ENCODE data around the gene TFDP1. TPM values are rescaled to one million over a fixed set of nuclear protein-coding genes. Genes with fewer than 3 reads are reported as not detected.

TFDP1 gene
- total and polyA plus RNA-seq, 9 donors, result 29.7 to 73.9 (median 59.5) TPM

DNA sequence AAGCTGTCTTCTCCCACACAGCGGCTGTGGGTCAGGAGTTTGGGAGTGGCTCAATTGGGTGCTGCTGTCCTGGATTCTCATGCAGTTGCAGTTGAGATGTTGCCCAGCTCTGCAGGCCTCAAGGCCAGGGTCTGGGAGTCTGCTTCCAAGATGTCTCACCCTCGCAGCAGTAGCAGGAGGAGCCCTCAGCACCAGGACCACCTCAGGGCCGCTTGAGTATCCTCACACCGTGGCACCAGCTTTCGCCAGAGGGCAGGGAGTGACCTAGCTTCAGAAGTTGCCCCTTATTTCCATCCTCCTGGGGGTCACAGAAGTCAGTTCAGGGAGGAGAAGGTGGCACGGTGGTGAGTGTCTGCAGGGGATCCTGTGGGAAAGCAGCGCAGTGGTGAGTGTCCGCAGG, 20.9 kb downstream of the TFDP1 start:
- Histone ChIP-seq H3K9me3 (replicated peaks; ENCODE audit: control insufficient read depth, low read depth, low read length) (no peaks in the 10 kb centered on the region), H3K4me1 (ENCODE audit: control insufficient read depth, insufficient read depth, low read length) (no peaks in the 10 kb centered on the region), H3K27me3 (ENCODE audit: control insufficient read depth, insufficient read depth, low read length) (no peaks in the 10 kb centered on the region), H3K36me3 (ENCODE audit: control insufficient read depth, insufficient read depth, low read length) (peaks cover 30% of the 10 kb centered on the region), H3K27ac (ENCODE audit: low read length) (no peak overlapping the region), H3K4me3 (ENCODE audit: low read length) (no peak overlapping the region)
- WGBS (ENCODE audit: insufficient coverage), result 93% methylated on average over 5 of the region's 8 CpGs
- DNase-seq, result no peak

DNA sequence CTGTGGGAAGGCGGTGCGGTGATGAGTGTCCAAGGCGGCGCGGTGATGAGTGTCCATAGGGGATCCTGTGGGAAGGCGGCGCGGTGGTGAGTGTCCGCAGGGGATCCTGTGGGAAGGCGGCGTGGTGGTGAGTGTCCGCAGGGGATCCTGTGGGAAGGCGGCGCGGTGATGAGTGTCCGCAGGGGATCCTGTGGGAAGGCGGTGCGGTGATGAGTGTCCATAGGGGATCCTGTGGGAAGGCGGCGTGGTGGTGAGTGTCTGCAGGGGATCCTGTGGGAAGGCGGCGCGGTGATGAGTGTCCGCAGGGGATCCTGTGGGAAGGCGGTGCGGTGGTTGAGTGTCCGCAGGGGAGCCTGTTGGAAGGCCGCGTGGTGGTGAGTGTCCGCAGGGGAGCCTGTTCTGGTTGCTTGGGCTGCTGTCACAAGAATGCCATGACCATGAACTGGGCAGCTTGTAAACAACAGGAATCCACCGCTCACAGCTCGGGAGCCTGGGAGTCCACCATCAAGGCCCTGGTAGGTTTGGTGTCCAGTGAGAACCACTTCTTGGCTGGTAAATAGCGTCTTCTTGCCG, 21.4 kb downstream of the TFDP1 start:
- WGBS (ENCODE audit: insufficient coverage), result 97% methylated on average over 34 of the region's 34 CpGs
- H3K4me3 ChIP-seq (ENCODE audit: low read length), result no peak overlapping the region
- H3K27me3 ChIP-seq (ENCODE audit: control insufficient read depth, insufficient read depth, low read length), result no peaks in the 10 kb centered on the region
- no peaks in the 10 kb centered on the region for H3K4me1 ChIP-seq (ENCODE audit: control insufficient read depth, insufficient read depth, low read length)
- H3K36me3 ChIP-seq (ENCODE audit: control insufficient read depth, insufficient read depth, low read length), result peaks cover 35% of the 10 kb centered on the region
- no peak for DNase-seq
- H3K9me3 ChIP-seq (replicated peaks; ENCODE audit: control insufficient read depth, low read depth, low read length), result no peaks in the 10 kb centered on the region
- no peak overlapping the region for H3K27ac ChIP-seq (ENCODE audit: low read length)

GRCh38 chr13:113607056-113607888, 22.7 kb downstream of the TFDP1 start:
- H3K27ac ChIP-seq (ENCODE audit: low read length), result no peak overlapping the region
- DNase-seq, result no peak
- H3K27me3 ChIP-seq (ENCODE audit: control insufficient read depth, insufficient read depth, low read length), result no peaks in the 10 kb centered on the region
- H3K4me1 ChIP-seq (ENCODE audit: control insufficient read depth, insufficient read depth, low read length), result peaks cover 4% of the 10 kb centered on the region
- WGBS (ENCODE audit: insufficient coverage), result 85% methylated on average over 21 of the region's 28 CpGs
- no peak overlapping the region for H3K4me3 ChIP-seq (ENCODE audit: low read length)
- no peaks in the 10 kb centered on the region for H3K9me3 ChIP-seq (replicated peaks; ENCODE audit: control insufficient read depth, low read depth, low read length)
- peaks cover 41% of the 10 kb centered on the region for H3K36me3 ChIP-seq (ENCODE audit: control insufficient read depth, insufficient read depth, low read length)

GRCh38 chr13:113607889-113608635, 23.5 kb downstream of the TFDP1 start:
- peaks cover 4% of the 10 kb centered on the region for H3K4me1 ChIP-seq (ENCODE audit: control insufficient read depth, insufficient read depth, low read length)
- H3K27ac ChIP-seq (ENCODE audit: low read length), result no peak overlapping the region
- H3K9me3 ChIP-seq (replicated peaks; ENCODE audit: control insufficient read depth, low read depth, low read length), result no peaks in the 10 kb centered on the region
- WGBS (ENCODE audit: insufficient coverage), result 86% methylated on average over 22 of the region's 25 CpGs
- no peak overlapping the region for H3K4me3 ChIP-seq (ENCODE audit: low read length)
- H3K36me3 ChIP-seq (ENCODE audit: control insufficient read depth, insufficient read depth, low read length), result peaks cover 41% of the 10 kb centered on the region
- no peaks in the 10 kb centered on the region for H3K27me3 ChIP-seq (ENCODE audit: control insufficient read depth, insufficient read depth, low read length)
- DNase-seq, result no peak

GRCh38 chr13:113608967-113609533, 24.5 kb downstream of the TFDP1 start:
- H3K27me3 ChIP-seq (ENCODE audit: control insufficient read depth, insufficient read depth, low read length), result no peaks in the 10 kb centered on the region
- H3K9me3 ChIP-seq (replicated peaks; ENCODE audit: control insufficient read depth, low read depth, low read length), result no peaks in the 10 kb centered on the region
- 92% methylated on average over 17 of the region's 22 CpGs for WGBS (ENCODE audit: insufficient coverage)
- peaks cover 41% of the 10 kb centered on the region for H3K36me3 ChIP-seq (ENCODE audit: control insufficient read depth, insufficient read depth, low read length)
- no peak overlapping the region for H3K4me3 ChIP-seq (ENCODE audit: low read length)
- DNase-seq, result no peak
- H3K27ac ChIP-seq (ENCODE audit: low read length), result no peak overlapping the region
- H3K4me1 ChIP-seq (ENCODE audit: control insufficient read depth, insufficient read depth, low read length), result peaks cover 4% of the 10 kb centered on the region

DNA sequence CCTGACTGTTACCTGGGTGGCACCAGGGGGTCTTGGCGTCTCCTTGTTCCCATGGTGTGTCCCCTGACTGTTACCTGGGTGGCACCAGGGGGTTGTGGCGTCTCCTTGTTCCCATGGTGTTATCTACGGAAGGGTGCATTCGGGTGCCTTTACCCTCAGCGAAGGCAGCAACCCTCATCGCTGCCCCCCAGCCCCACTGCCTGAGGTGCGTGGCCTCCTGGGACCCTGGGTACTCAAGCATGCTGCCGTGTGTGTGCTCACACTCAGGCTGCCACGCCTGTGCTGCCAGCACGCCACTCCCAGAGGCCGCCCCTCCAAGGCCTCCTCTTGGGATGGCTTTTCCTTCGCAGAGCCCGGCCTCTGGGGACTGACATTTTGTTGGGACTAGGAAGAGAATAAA, 25.1 kb downstream of the TFDP1 start:
- 93% methylated on average over 9 of the region's 13 CpGs for WGBS (ENCODE audit: insufficient coverage)
- peaks cover 4% of the 10 kb centered on the region for H3K4me1 ChIP-seq (ENCODE audit: control insufficient read depth, insufficient read depth, low read length)
- no peak for DNase-seq
- peaks cover 40% of the 10 kb centered on the region for H3K36me3 ChIP-seq (ENCODE audit: control insufficient read depth, insufficient read depth, low read length)
- H3K27me3 ChIP-seq (ENCODE audit: control insufficient read depth, insufficient read depth, low read length), result no peaks in the 10 kb centered on the region
- no peaks in the 10 kb centered on the region for H3K9me3 ChIP-seq (replicated peaks; ENCODE audit: control insufficient read depth, low read depth, low read length)
- no peak overlapping the region for H3K27ac ChIP-seq (ENCODE audit: low read length)
- H3K4me3 ChIP-seq (ENCODE audit: low read length), result no peak overlapping the region

GRCh38 chr13:113610266-113610665, 25.7 kb downstream of the TFDP1 start:
- WGBS (ENCODE audit: insufficient coverage), result 93% methylated on average over 17 of the region's 19 CpGs
- Histone ChIP-seq H3K9me3 (replicated peaks; ENCODE audit: control insufficient read depth, low read depth, low read length) (no peaks in the 10 kb centered on the region), H3K4me1 (ENCODE audit: control insufficient read depth, insufficient read depth, low read length) (peaks cover 4% of the 10 kb centered on the region), H3K36me3 (ENCODE audit: control insufficient read depth, insufficient read depth, low read length) (peaks cover 39% of the 10 kb centered on the region), H3K27me3 (ENCODE audit: control insufficient read depth, insufficient read depth, low read length) (no peaks in the 10 kb centered on the region), H3K4me3 (ENCODE audit: low read length) (no peak overlapping the region), H3K27ac (ENCODE audit: low read length) (no peak overlapping the region)
- DNase-seq, result no peak

GRCh38 chr13:113611996-113612395, 27.4 kb downstream of the TFDP1 start:
- Histone ChIP-seq H3K27me3 (ENCODE audit: control insufficient read depth, insufficient read depth, low read length) (no peaks in the 10 kb centered on the region), H3K36me3 (ENCODE audit: control insufficient read depth, insufficient read depth, low read length) (peaks cover 38% of the 10 kb centered on the region), H3K9me3 (replicated peaks; ENCODE audit: control insufficient read depth, low read depth, low read length) (no peaks in the 10 kb centered on the region), H3K27ac (ENCODE audit: low read length) (no peak overlapping the region), H3K4me1 (ENCODE audit: control insufficient read depth, insufficient read depth, low read length) (peaks cover 7% of the 10 kb centered on the region), H3K4me3 (ENCODE audit: low read length) (no peak overlapping the region)
- WGBS (ENCODE audit: insufficient coverage), result 87% methylated on average over 4 of the region's 5 CpGs
- DNase-seq, result no peak

- Histone ChIP-seq H3K4me3 (ENCODE audit: low read length) (no peak overlapping the region), H3K36me3 (ENCODE audit: control insufficient read depth, insufficient read depth, low read length) (peaks cover 38% of the 10 kb centered on the region), H3K4me1 (ENCODE audit: control insufficient read depth, insufficient read depth, low read length) (peaks cover 12% of the 10 kb centered on the region), H3K27ac (ENCODE audit: low read length) (no peak overlapping the region), H3K27me3 (ENCODE audit: control insufficient read depth, insufficient read depth, low read length) (no peaks in the 10 kb centered on the region), H3K9me3 (replicated peaks; ENCODE audit: control insufficient read depth, low read depth, low read length) (no peaks in the 10 kb centered on the region)
- WGBS (ENCODE audit: insufficient coverage), result 80% methylated on average over 7 of the region's 10 CpGs
- no peak for DNase-seq
These were observed 28.1 kb downstream of the TFDP1 start for GRCh38 chr13:113612607-113613006.
